ENCODE results near the gene ZIC5. TPM values are rescaled to one million over a fixed set of nuclear protein-coding genes. Genes with fewer than 3 reads are reported as not detected.

Gene ZIC5
- total RNA-seq, 1 experiment from 2014 or later, result 5.2 TPM

- Histone ChIP-seq H3K4me1 (ENCODE audit: control insufficient read depth, insufficient read depth, low read length) (no peaks in the 10 kb centered on the region), H3K27ac (ENCODE audit: low read length) (no peak overlapping the region), H3K27me3 (ENCODE audit: control insufficient read depth, insufficient read depth, low read length) (no peaks in the 10 kb centered on the region), H3K36me3 (ENCODE audit: control insufficient read depth, insufficient read depth, low read length) (no peaks in the 10 kb centered on the region), H3K9me3 (ENCODE audit: control insufficient read depth, insufficient read depth, low read depth, low read length) (no peaks in the 10 kb centered on the region), H3K4me3 (ENCODE audit: low read depth in 2 of 2, low read length in 2 of 2) (no peak overlapping the region)
- ATAC-seq (no peak), DNase-seq (ENCODE audit: low read depth, low spot score) (no peak)
- ChIA-PET POLR2A (no interaction called here), CTCF (no interaction called here)
- intact Hi-C loops (cut with micrococcal nuclease; ENCODE audit: unreplicated experiment) (no loop called here), in situ Hi-C loops (cut with HindIII; ENCODE audit: low pct_unique_long_range_greater_than_20kb, low sequenced_read_pairs) (no loop called here)
- BruUV-seq (replicated peaks), result no TSS peak
- TF ChIP-seq CTCF (IDR thresholded peaks at IDR 0.05), result no peak
- TF ChIP-seq POLR2AphosphoS5 (IDR thresholded peaks at IDR 0.05; ENCODE audit: low read depth, low read length), result no peak
- no peak for TF ChIP-seq TCF7L2 (IDR thresholded peaks at IDR 0.05; ENCODE audit: low read depth, low read length)
These were observed 41.7 kb downstream of the ZIC5 start for GRCh38 chr13:99929866-99930265.

GRCh38 chr13:99926014-99926731, 45.4 kb downstream of the ZIC5 start:
- peak; percentile 83 for ATAC-seq
- in situ Hi-C loops (cut with HindIII; ENCODE audit: low pct_unique_long_range_greater_than_20kb, low sequenced_read_pairs), result no loop called here
- Histone ChIP-seq H3K9me3 (ENCODE audit: control insufficient read depth, insufficient read depth, low read depth, low read length) (no peaks in the 10 kb centered on the region), H3K36me3 (ENCODE audit: control insufficient read depth, insufficient read depth, low read length) (no peaks in the 10 kb centered on the region), H3K27ac (ENCODE audit: low read length) (peak overlapping the region; percentile 63; the same call in 1 of the 2 replicates), H3K27me3 (ENCODE audit: control insufficient read depth, insufficient read depth, low read length) (no peaks in the 10 kb centered on the region), H3K4me1 (ENCODE audit: control insufficient read depth, insufficient read depth, low read length) (no peaks in the 10 kb centered on the region), H3K4me3 (ENCODE audit: low read depth in 2 of 2, low read length in 2 of 2) (peak overlapping the region; percentile 34 to 69)
- BruUV-seq (replicated peaks), result no TSS peak
- intact Hi-C loops (cut with micrococcal nuclease; ENCODE audit: unreplicated experiment), result no loop called here
- CTCF ChIA-PET, result no interaction called here
- no peak for DNase-seq (ENCODE audit: low read depth, low spot score)
- POLR2A ChIA-PET, result interaction anchor here (0.6 kb wide), 1 partner anchor 55 kb away, joined by 6 read pairs; the partner anchor contains the start of gene ZIC2
- TF ChIP-seq SIN3A (IDR thresholded peaks at IDR 0.05; ENCODE audit: borderline replicate concordance, insufficient read depth, low read depth, low read length), result no peak
- no peak for TF ChIP-seq POLR2AphosphoS5 (IDR thresholded peaks at IDR 0.05; ENCODE audit: low read depth, low read length)
- TF ChIP-seq TCF7L2 (IDR thresholded peaks at IDR 0.05; ENCODE audit: low read depth, low read length), result no peak
- TF ChIP-seq REST (IDR thresholded peaks at IDR 0.05; ENCODE audit: insufficient read depth in 1 of 2, low read depth in 2 of 2, low read length in 1 of 2), result no peak
- TF ChIP-seq CTCF (IDR thresholded peaks at IDR 0.05), result no peak
